HepG2 (cell line): ENCODE measurements around the gene HOXC5. TPM values are rescaled to one million over a fixed set of nuclear protein-coding genes. Genes with fewer than 3 reads are reported as not detected.

Source experiments
- ATAC-seq: fragments of 200-7000 bp; cut with Tn5 transposase; 3 replicates; pipeline ENCODE4 v1.9.1; 2020; ENCODE audit warnings: mild to moderate bottlenecking, moderate library complexity
- BruUV-seq: library from RNA; stranded (reverse); fragments of 400-500 nt; replicated peaks from 2 replicates; lab custom pipeline; 2021; lab: Mats Ljungman, UMichigan
- CTCF ChIA-PET: fragments of 300-600 bp; formaldehyde crosslinking; extraction: SDS; loops from one replicate; lab custom pipeline; 2021; ENCODE audit warnings: low total read pairs, inconsistent platforms, low intra/inter-chr PET ratio; lab: Yijun Ruan, JAX
- POLR2A ChIA-PET: fragments of 350-600 bp; sonication (Branson Sonifier 250); formaldehyde crosslinking; loops from one replicate; lab custom pipeline; 2020; ENCODE audit warnings: antibody characterized with exemption, inconsistent platforms; lab: Yijun Ruan, JAX
- DNase-seq: peaks from one replicate; pipeline ENCODE4 v3.0.0-alpha.2; 2015; ENCODE audit warnings: low spot score
- FAIRE-seq: peaks from 3 replicates; lab custom pipeline; 2011; peaks lifted over from hg19 to GRCh38; lab: Jason Lieb, UNC
- H2AFZ ChIP-seq: one replicate; pipeline ENCODE4 v1.6.1; 2011; ENCODE audit warnings: low read length, inconsistent platforms
- H3K27ac ChIP-seq: fragments of 300-600 bp; 3 replicates; pipeline ENCODE4 v1.8.0; 2011; ENCODE audit warnings: mixed run types, mild to moderate bottlenecking, mixed read lengths, low read length, inconsistent platforms; ENCODE audit not compliant: insufficient read depth; ENCODE audit errors: extremely low read length
- H3K27me3 ChIP-seq, 2 experiments: fragments of 200-600 bp in 1 of 2; 2 replicates in 1 of 2; 3 replicates in 1 of 2; pipeline versions ENCODE4 v1.6.0 to v1.8.0; 2011; ENCODE audit warnings: low read length in 2 of 2, mild to moderate bottlenecking in 2 of 2, moderate library complexity in 2 of 2, inconsistent platforms in 1 of 2; ENCODE audit not compliant: insufficient read depth in 2 of 2, control insufficient read depth in 1 of 2
- H3K36me3 ChIP-seq, 2 experiments: fragments of 200-600 bp in 1 of 2; replicated peaks in 1 of 2; 2 replicates in 1 of 2; 3 replicates in 1 of 2; pipeline versions ENCODE4 v1.5.1 to v1.8.0; 2011; ENCODE audit warnings: low read length in 2 of 2, inconsistent platforms in 1 of 2; ENCODE audit not compliant: insufficient read depth in 2 of 2, control insufficient read depth in 1 of 2
- H3K4me1 ChIP-seq: 2 replicates; pipeline ENCODE4 v1.5.1; 2012; ENCODE audit warnings: low read length, inconsistent platforms; ENCODE audit not compliant: insufficient read depth
- H3K4me2 ChIP-seq: 2 replicates; pipeline ENCODE4 v1.6.0; 2011; ENCODE audit warnings: low read depth, low read length, inconsistent platforms
- H3K4me3 ChIP-seq, 3 experiments: fragments of 200-600 bp in 1 of 3; sonication (generic), shearing (Covaris generic) in 1 of 3; replicated peaks in 1 of 3; 2 replicates each; pipeline ENCODE4 v1.5.1; 2011 to 2016; ENCODE audit warnings: low read length in 3 of 3, inconsistent platforms in 2 of 3, low read depth in 2 of 3, mild to moderate bottlenecking in 2 of 3, control low read depth in 1 of 3, mixed read lengths in 1 of 3; ENCODE audit not compliant: insufficient read depth in 1 of 3
- H3K79me2 ChIP-seq: one replicate; pipeline ENCODE4 v1.6.1; 2011; ENCODE audit warnings: low read length, inconsistent platforms; ENCODE audit not compliant: insufficient read depth
- H3K9ac ChIP-seq: 2 replicates; pipeline ENCODE4 v1.6.0; 2011; ENCODE audit warnings: mild to moderate bottlenecking, low read depth, low read length, inconsistent platforms; ENCODE audit not compliant: insufficient read depth
- H3K9me3 ChIP-seq: 2 replicates; pipeline ENCODE4 v1.5.1; 2012; ENCODE audit warnings: mild to moderate bottlenecking, low read length
- H4K20me1 ChIP-seq: 2 replicates; pipeline ENCODE4 v1.6.0; 2011; ENCODE audit warnings: inconsistent platforms, mild to moderate bottlenecking, low read length, moderate library complexity; ENCODE audit not compliant: insufficient read depth
- BORCS8-MEF2B ChIP-seq: sonication (generic); formaldehyde crosslinking; IDR thresholded peaks from 2 replicates; pipeline ENCODE4 v1.8.0; 2022; ENCODE audit warnings: mild to moderate bottlenecking, missing genetic modification reagents
- CBX2 ChIP-seq, 2 experiments: fragments of 200-600 bp in 1 of 2; sonication (generic); formaldehyde crosslinking in 1 of 2; IDR thresholded peaks; 2 replicates each; pipeline versions ENCODE4 v1.7.0 to v1.8.1; 2018 to 2022; ENCODE audit warnings: low read depth in 2 of 2, low read length in 1 of 2, mild to moderate bottlenecking in 1 of 2, missing genetic modification reagents in 1 of 2
- DNMT1 ChIP-seq: sonication (generic); formaldehyde crosslinking; IDR thresholded peaks from 2 replicates; pipeline ENCODE4 v1.5.1; 2020; ENCODE audit warnings: mild to moderate bottlenecking, missing genetic modification reagents
- KLF16 ChIP-seq, 2 experiments: sonication (generic) in 1 of 2; formaldehyde crosslinking in 1 of 2; IDR thresholded peaks; 2 replicates each; pipeline versions ENCODE4 v1.6.1 to v1.8.0; 2016 to 2023; ENCODE audit warnings: missing genetic modification reagents in 2 of 2, missing compliant biosample characterization in 1 of 2
- MAF1 ChIP-seq: sonication (generic); formaldehyde crosslinking; IDR thresholded peaks from 2 replicates; pipeline ENCODE4 v1.5.0; 2020; ENCODE audit warnings: missing genetic modification reagents, borderline replicate concordance
- MAFF ChIP-seq: IDR thresholded peaks from 2 replicates; pipeline ENCODE4 v1.6.1; 2011; ENCODE audit warnings: low read depth, low read length, improper control_type of control experiment
- MAFG ChIP-seq: sonication (generic); formaldehyde crosslinking; IDR thresholded peaks from 2 replicates; pipeline ENCODE4 v1.5.1; 2020; ENCODE audit warnings: mild to moderate bottlenecking, missing genetic modification reagents
- POLR2A ChIP-seq, 2 experiments: IDR thresholded peaks; 2 replicates each; pipeline ENCODE4 v1.6.1; 2011; ENCODE audit warnings: low read depth in 2 of 2, low read length in 2 of 2, mild to moderate bottlenecking in 1 of 2, moderate library complexity in 1 of 2; ENCODE audit not compliant: insufficient read depth in 1 of 2
- SP140L ChIP-seq: sonication (generic); formaldehyde crosslinking; IDR thresholded peaks from 2 replicates; pipeline ENCODE4 v1.4.0; 2020; ENCODE audit warnings: missing genetic modification reagents, borderline replicate concordance
- TARDBP ChIP-seq: sonication (generic); formaldehyde crosslinking; IDR thresholded peaks from 2 replicates; pipeline ENCODE4 v1.8.0; 2022; ENCODE audit warnings: mild to moderate bottlenecking, missing genetic modification reagents
- THYN1 ChIP-seq: sonication (generic); formaldehyde crosslinking; IDR thresholded peaks from 2 replicates; pipeline ENCODE4 v1.8.1; 2023; ENCODE audit warnings: low read depth, mild to moderate bottlenecking, moderate library complexity, missing genetic modification reagents, borderline replicate concordance
- YEATS4 ChIP-seq: sonication (generic); formaldehyde crosslinking; IDR thresholded peaks from 2 replicates; pipeline ENCODE4 v1.4.0; 2020; ENCODE audit warnings: missing genetic modification reagents, borderline replicate concordance
- ZNF510 ChIP-seq: sonication (generic); formaldehyde crosslinking; IDR thresholded peaks from 2 replicates; pipeline ENCODE4 v1.4.0; 2020; ENCODE audit warnings: low read depth, mild to moderate bottlenecking, missing genetic modification reagents
- ZNF879 ChIP-seq: sonication (generic); formaldehyde crosslinking; IDR thresholded peaks from 2 replicates; pipeline ENCODE4 v1.8.1; 2023; ENCODE audit warnings: missing genetic modification reagents
- WGBS: methylation state at CpG from one replicate; pipeline ENCODE4 v1.1.6; 2017; ENCODE audit warnings: low lambda C conversion rate; 5-methylcytosine and 5-hydroxymethylcytosine counted together
- in situ Hi-C: cut with HindIII; loops from 2 replicates; pipeline ENCODE4 v1.10.0; 2017; ENCODE audit warnings: low pct_unique_long_range_greater_than_20kb; ENCODE audit not compliant: extremely low pct_ligation_motif_present
- intact Hi-C: fragments of 100-400 bp; cut with micrococcal nuclease; formaldehyde crosslinking; loops from one replicate; pipeline ENCODE4 v1.10.0; 2022; ENCODE audit not compliant: unreplicated experiment
- polyA plus RNA-seq, 8 experiments: library from polyadenylated mRNA; depleted of rRNA in 3 of 8; stranded (reverse) in 7 of 8; unstranded in 1 of 8; fragments of >200 nt; fragmentation: Illumina TruSeq in 4 of 8; extraction: Trizol in 4 of 8; gene quantifications; 2 replicates each; pipeline versions ENCODE4 v1.2.1 to v1.2.3, GENCODE V29; 2011 to 2016; ENCODE audit warnings: low read depth in 4 of 8, missing spikeins in 1 of 8, mixed read lengths in 1 of 8; ENCODE audit not compliant: insufficient read depth in 1 of 8
- total RNA-seq, 5 experiments: library from RNA; depleted of rRNA; stranded (reverse); fragments of >200 nt; fragmentation: Illumina TruSeq; extraction: Trizol; gene quantifications; 2 replicates each; pipeline ENCODE4 v1.2.3, GENCODE V29; 2016; ENCODE audit warnings: low read depth in 1 of 5
- TF ChIP-seq, protein P1 (sequence below): IDR thresholded peaks from 2 replicates; pipeline ENCODE4 v1.6.1; 2016; ENCODE audit warnings: missing compliant biosample characterization, missing genetic modification reagents, borderline replicate concordance
- TF ChIP-seq, protein P2 (sequence below), 2 experiments: fragments of 450-650 bp in 1 of 2; sonication (generic) in 1 of 2; formaldehyde crosslinking; IDR thresholded peaks; 2 replicates each; pipeline versions ENCODE4 v1.5.0 to v1.8.0; 2020 to 2022; ENCODE audit warnings: mild to moderate bottlenecking in 1 of 2, missing genetic modification reagents in 1 of 2
- TF ChIP-seq, protein P3 (sequence below): sonication (generic); formaldehyde crosslinking; IDR thresholded peaks from 2 replicates; pipeline ENCODE4 v1.5.0; 2020; ENCODE audit warnings: mild to moderate bottlenecking, missing genetic modification reagents
- TF ChIP-seq, protein P4 (sequence below): sonication (generic); formaldehyde crosslinking; IDR thresholded peaks from 2 replicates; pipeline ENCODE4 v1.4.0; 2020; ENCODE audit warnings: missing genetic modification reagents

Gene HOXC5
- total and polyA plus RNA-seq, 2 of the 13 experiments (the other 11 are each of a cell fraction or from before 2014, with no cell fraction given), result not detected

DNA sequence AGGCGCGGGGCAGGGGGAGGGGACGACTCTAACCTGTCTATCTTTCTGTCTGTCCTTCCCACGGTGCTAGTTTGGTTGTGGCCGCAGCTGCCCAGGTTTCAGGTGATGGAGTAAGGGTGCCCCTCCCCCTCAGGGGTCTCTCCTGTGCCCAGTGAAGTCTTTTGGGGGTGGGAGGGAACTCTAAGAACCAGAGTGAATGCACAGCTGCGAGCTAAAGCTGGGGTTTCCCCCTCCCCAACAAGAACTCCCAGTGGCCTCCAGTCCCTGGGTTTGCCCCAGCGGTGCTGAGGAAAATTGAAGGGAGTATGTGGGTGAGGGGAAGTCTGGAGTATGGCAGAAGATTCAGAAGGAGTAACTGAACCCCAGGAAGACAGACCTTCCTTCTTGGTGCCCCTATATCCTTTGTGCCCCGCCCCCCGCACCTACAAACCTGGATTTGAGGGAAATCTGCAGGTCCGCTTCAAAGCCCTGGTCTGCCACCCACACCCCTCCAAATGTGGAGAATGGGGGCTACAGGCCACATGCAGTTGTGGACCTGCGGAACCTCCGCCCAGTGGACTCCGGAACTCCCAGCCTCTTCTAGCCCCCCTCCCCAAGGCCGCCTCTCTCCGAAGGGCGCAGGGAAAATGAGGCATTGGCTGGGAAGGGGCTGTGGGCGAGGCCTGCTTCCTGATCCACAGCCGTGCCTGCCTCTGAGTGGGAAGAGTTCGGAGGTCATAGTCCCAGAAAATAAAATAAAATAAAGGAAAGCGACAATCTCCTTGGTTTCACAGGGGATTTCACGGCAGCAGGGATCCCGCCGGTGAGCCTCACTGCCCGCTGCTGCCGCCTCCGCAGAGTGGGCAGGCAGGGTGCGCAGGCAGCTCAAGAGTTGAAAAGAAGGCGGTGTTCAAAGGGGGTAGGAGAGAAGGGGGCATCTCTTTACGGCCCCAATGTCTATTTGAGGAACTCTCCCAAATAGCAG is 36.3 kb upstream of the HOXC5 start:
- in situ Hi-C loops, result loop anchor here (10.0 kb wide), 1 partner anchor 378 kb away; no protein-coding TSS in a partner anchor
- DNase-seq (no peak), ATAC-seq (no peak), FAIRE-seq (no peak)
- Histone ChIP-seq H3K4me3 (no peak overlapping the region), H3K4me2 (no peak overlapping the region), H3K9ac (no peak overlapping the region), H3K79me2 (no peaks in the 10 kb centered on the region), H3K27ac (no peak overlapping the region), H3K27me3 (peaks cover 7 to 65% of the 10 kb centered on the region in 2 experiments; a peak in 4 of 5 replicates), H3K4me1 (peaks cover 40% of the 10 kb centered on the region), H2AFZ (no peak overlapping the region), H3K36me3 (no peaks in the 10 kb centered on the region), H3K9me3 (no peaks in the 10 kb centered on the region), H4K20me1 (no peaks in the 10 kb centered on the region)
- BruUV-seq, result no TSS peak
- ChIA-PET CTCF (no interaction called here), POLR2A (no interaction called here)
- intact Hi-C loops, result no loop called here
- WGBS, result 66% methylated on average over 28 of the region's 29 CpGs
- no peak for TF ChIP-seq CBX2 (IDR thresholded peaks at IDR 0.05; ENCODE audit: low read depth, low read length)
- no peak for TF ChIP-seq CBX2 (CRISPR knock-in tag; IDR thresholded peaks at IDR 0.05; ENCODE audit: low read depth)
- no peak for TF ChIP-seq DNMT1 (CRISPR knock-in tag)
- no peak for TF ChIP-seq THYN1
- TF ChIP-seq BORCS8-MEF2B (CRISPR knock-in tag), result no peak
- TF ChIP-seq KLF16 (CRISPR knock-in tag; IDR thresholded peaks at IDR 0.05), result no peak
- TF ChIP-seq, protein P1, sequence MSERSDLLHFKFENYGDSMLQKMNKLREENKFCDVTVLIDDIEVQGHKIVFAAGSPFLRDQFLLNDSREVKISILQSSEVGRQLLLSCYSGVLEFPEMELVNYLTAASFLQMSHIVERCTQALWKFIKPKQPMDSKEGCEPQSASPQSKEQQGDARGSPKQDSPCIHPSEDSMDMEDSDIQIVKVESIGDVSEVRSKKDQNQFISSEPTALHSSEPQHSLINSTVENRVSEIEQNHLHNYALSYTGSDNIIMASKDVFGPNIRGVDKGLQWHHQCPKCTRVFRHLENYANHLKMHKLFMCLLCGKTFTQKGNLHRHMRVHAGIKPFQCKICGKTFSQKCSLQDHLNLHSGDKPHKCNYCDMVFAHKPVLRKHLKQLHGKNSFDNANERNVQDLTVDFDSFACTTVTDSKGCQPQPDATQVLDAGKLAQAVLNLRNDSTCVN (CRISPR knock-in tag), result no peak
- TF ChIP-seq YEATS4 (CRISPR knock-in tag), result no peak
- no peak for TF ChIP-seq POLR2A (IDR thresholded peaks at IDR 0.05; ENCODE audit: insufficient read depth in 1 of 2, low read depth in 2 of 2, low read length in 2 of 2)
- TF ChIP-seq MAF1, result no peak
- TF ChIP-seq ZNF879 (CRISPR knock-in tag), result no peak
- no peak for TF ChIP-seq TARDBP
- no peak for TF ChIP-seq MAFF
- TF ChIP-seq, protein P2, sequence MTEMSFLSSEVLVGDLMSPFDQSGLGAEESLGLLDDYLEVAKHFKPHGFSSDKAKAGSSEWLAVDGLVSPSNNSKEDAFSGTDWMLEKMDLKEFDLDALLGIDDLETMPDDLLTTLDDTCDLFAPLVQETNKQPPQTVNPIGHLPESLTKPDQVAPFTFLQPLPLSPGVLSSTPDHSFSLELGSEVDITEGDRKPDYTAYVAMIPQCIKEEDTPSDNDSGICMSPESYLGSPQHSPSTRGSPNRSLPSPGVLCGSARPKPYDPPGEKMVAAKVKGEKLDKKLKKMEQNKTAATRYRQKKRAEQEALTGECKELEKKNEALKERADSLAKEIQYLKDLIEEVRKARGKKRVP (CRISPR knock-in tag; IDR thresholded peaks at IDR 0.05), result no peak
- TF ChIP-seq SP140L (CRISPR knock-in tag), result no peak
- TF ChIP-seq, protein P3, sequence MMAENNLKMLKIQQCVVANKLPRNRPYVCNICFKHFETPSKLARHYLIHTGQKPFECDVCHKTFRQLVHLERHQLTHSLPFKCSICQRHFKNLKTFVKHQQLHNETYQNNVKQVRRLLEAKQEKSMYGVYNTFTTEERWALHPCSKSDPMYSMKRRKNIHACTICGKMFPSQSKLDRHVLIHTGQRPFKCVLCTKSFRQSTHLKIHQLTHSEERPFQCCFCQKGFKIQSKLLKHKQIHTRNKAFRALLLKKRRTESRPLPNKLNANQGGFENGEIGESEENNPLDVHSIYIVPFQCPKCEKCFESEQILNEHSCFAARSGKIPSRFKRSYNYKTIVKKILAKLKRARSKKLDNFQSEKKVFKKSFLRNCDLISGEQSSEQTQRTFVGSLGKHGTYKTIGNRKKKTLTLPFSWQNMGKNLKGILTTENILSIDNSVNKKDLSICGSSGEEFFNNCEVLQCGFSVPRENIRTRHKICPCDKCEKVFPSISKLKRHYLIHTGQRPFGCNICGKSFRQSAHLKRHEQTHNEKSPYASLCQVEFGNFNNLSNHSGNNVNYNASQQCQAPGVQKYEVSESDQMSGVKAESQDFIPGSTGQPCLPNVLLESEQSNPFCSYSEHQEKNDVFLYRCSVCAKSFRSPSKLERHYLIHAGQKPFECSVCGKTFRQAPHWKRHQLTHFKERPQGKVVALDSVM (CRISPR knock-in tag), result no peak
- TF ChIP-seq, protein P4, sequence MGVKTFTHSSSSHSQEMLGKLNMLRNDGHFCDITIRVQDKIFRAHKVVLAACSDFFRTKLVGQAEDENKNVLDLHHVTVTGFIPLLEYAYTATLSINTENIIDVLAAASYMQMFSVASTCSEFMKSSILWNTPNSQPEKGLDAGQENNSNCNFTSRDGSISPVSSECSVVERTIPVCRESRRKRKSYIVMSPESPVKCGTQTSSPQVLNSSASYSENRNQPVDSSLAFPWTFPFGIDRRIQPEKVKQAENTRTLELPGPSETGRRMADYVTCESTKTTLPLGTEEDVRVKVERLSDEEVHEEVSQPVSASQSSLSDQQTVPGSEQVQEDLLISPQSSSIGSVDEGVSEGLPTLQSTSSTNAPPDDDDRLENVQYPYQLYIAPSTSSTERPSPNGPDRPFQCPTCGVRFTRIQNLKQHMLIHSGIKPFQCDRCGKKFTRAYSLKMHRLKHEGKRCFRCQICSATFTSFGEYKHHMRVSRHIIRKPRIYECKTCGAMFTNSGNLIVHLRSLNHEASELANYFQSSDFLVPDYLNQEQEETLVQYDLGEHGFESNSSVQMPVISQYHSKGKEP (CRISPR knock-in tag), result no peak
- TF ChIP-seq ZNF510 (CRISPR knock-in tag), result no peak
- TF ChIP-seq MAFG, result no peak
